Smooth muscle cell (in vitro differentiated cells): ENCODE data around the gene KLRF2. TPM values are rescaled to one million over a fixed set of nuclear protein-coding genes. Genes with fewer than 3 reads are reported as not detected.

Experiments used
- DNase-seq: peaks from one replicate; lab custom pipeline; 2025; ENCODE audit not compliant: unreplicated experiment; lab: John Stamatoyannopoulos, UW
- H2AFZ ChIP-seq: fragments of 200-600 bp; sonication (generic); 2 replicates; pipeline ENCODE4 v1.6.0; 2016; ENCODE audit warnings: antibody characterized with exemption, low read depth, mild to moderate bottlenecking
- H3F3A ChIP-seq: fragments of 200-600 bp; sonication (generic); 2 replicates; pipeline ENCODE4 v1.6.0; 2017; ENCODE audit warnings: antibody characterized with exemption, low read depth
- H3K27ac ChIP-seq: fragments of 200-600 bp; sonication (generic); 2 replicates; pipeline ENCODE4 v1.5.1; 2016; ENCODE audit warnings: low read depth, mild to moderate bottlenecking
- H3K27me3 ChIP-seq: fragments of 200-600 bp; sonication (generic); 2 replicates; pipeline ENCODE4 v1.6.1; 2016; ENCODE audit warnings: low read depth, mild to moderate bottlenecking
- H3K36me3 ChIP-seq: fragments of 200-600 bp; sonication (generic); 2 replicates; pipeline ENCODE4 v1.5.1; 2016; ENCODE audit warnings: low read depth
- H3K4me1 ChIP-seq: fragments of 200-600 bp; sonication (generic); 2 replicates; pipeline ENCODE4 v1.5.1; 2016; ENCODE audit warnings: low read depth
- H3K4me2 ChIP-seq: fragments of 200-600 bp; sonication (generic); 2 replicates; pipeline ENCODE4 v1.6.0; 2016; ENCODE audit warnings: mild to moderate bottlenecking
- H3K4me3 ChIP-seq: fragments of 200-600 bp; sonication (generic); 2 replicates; pipeline ENCODE4 v1.5.1; 2016; ENCODE audit warnings: mild to moderate bottlenecking
- H3K79me2 ChIP-seq: fragments of 200-600 bp; sonication (generic); 2 replicates; pipeline ENCODE4 v1.6.0; 2016; ENCODE audit warnings: low read depth, mild to moderate bottlenecking
- H3K9ac ChIP-seq: fragments of 200-600 bp; sonication (generic); 2 replicates; pipeline ENCODE4 v1.6.0; 2016; ENCODE audit warnings: low read depth
- H3K9me3 ChIP-seq: fragments of 200-600 bp; sonication (generic); replicated peaks from 2 replicates; pipeline ENCODE4 v1.5.1; 2016; ENCODE audit warnings: low read depth
- H4K20me1 ChIP-seq: fragments of 200-600 bp; sonication (generic); 2 replicates; pipeline ENCODE4 v1.6.0; 2016; ENCODE audit warnings: low read depth
- WGBS: methylation state at CpG from one replicate; pipeline ENCODE4 v1.1.7; 2016; ENCODE audit warnings: low lambda C conversion rate; 5-methylcytosine and 5-hydroxymethylcytosine counted together
- polyA plus RNA-seq: library from polyadenylated mRNA; unstranded; fragments of >200 nt; fragmentation: Nextera tagmentation; extraction: Ambion mirVana; gene quantifications from 2 replicates; pipeline ENCODE4 v1.2.1, GENCODE V29; 2016
- total RNA-seq: library from RNA; depleted of rRNA; stranded (reverse); fragments of >200 nt; gene quantifications from 2 replicates; pipeline ENCODE4 v1.2.3, GENCODE V29; 2014
- TF ChIP-seq, protein P1 (sequence below): fragments of 200-600 bp; sonication (generic); IDR thresholded peaks from 2 replicates; pipeline ENCODE4 v1.5.1; 2017; ENCODE audit warnings: borderline replicate concordance, mild to moderate bottlenecking, antibody characterized with exemption; ENCODE audit not compliant: insufficient read depth, poor library complexity, severe bottlenecking

KLRF2 gene
- total and polyA plus RNA-seq, 2 experiments from 2014 or later: not detected

DNA sequence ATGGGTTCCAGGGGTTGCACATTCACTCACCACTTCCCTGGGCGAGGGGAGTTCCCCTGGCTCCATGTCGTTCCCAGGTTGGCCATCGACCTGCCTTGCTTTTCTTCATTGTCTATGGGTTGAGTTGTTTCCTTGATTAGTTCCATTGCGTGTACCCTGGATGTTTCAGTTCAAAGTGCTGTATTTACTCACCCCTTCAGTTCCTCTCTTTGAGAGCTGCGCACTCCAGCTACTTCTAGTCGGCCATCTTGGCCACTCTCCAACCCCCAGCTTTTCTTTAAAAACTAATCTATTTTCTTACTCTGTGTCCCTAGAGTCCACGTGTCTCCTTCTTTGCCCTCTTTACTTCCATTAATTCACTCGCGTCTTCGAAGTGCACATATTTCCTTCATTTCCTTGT is 39.2 kb downstream of the KLRF2 start:
- Histone ChIP-seq H3K4me3 (no peak overlapping the region), H2AFZ (no peak overlapping the region), H3K36me3 (no peaks in the 10 kb centered on the region), H4K20me1 (no peaks in the 10 kb centered on the region), H3F3A (no peaks in the 10 kb centered on the region), H3K79me2 (no peaks in the 10 kb centered on the region), H3K4me2 (no peak overlapping the region), H3K9me3 (no peaks in the 10 kb centered on the region), H3K27me3 (no peaks in the 10 kb centered on the region), H3K27ac (no peak overlapping the region), H3K9ac (no peak overlapping the region), H3K4me1 (no peaks in the 10 kb centered on the region)
- TF ChIP-seq, protein P1, sequence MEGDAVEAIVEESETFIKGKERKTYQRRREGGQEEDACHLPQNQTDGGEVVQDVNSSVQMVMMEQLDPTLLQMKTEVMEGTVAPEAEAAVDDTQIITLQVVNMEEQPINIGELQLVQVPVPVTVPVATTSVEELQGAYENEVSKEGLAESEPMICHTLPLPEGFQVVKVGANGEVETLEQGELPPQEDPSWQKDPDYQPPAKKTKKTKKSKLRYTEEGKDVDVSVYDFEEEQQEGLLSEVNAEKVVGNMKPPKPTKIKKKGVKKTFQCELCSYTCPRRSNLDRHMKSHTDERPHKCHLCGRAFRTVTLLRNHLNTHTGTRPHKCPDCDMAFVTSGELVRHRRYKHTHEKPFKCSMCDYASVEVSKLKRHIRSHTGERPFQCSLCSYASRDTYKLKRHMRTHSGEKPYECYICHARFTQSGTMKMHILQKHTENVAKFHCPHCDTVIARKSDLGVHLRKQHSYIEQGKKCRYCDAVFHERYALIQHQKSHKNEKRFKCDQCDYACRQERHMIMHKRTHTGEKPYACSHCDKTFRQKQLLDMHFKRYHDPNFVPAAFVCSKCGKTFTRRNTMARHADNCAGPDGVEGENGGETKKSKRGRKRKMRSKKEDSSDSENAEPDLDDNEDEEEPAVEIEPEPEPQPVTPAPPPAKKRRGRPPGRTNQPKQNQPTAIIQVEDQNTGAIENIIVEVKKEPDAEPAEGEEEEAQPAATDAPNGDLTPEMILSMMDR: no peak
- 94% methylated on average over 10 of the region's 10 CpGs for WGBS
- no peak for DNase-seq

DNA sequence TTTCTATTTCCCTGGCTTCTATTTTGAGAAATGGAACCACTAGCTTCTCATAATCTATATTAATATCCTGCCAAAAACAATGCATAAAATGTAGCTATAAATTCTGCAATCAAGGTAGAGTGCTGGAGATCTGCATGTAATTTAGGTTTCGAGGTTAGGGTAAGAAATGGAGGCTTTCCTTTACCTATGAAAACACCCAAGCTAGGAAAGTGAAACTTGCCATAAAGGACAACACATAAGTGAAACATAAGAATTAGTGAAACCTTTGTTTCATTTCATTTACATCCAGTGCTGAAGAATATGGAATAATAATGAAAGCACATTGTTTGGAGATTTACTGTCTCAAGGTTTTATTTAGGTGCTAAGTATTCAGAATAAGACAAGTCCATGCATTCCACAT is 41.1 kb downstream of the KLRF2 start:
- no peaks in the 10 kb centered on the region for H3K9me3 ChIP-seq

DNA sequence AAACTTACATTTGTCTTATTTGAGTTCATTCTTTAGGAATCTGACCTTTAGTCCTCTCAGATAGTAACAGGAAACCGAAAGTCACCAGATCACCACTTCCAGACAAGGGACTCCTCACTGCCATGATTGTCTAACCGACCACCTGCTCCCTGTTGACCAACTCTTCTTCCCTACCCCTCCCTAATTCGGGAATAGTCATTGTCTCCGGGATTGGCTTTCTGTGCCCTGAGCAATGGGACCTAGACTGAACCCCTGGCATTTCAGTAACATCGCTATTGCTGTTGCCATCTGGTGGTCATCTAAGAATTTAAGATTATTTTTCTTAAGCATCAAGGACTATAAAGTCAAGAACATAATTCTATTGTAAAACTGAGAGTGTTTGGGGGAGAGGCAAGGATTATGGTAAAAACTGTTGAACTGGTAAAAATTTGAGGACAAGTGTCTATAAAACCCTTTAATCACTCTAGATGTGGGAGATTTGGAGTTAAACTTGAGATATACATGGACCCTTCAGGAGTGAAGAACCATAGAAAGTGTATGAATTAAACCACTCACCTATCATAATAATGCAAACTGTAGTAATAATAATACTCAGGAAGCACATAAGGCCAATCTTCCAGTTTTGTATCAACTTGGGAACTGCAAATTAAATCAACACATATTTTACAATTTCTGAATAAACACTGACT is 44.6 kb downstream of the KLRF2 start:
- Histone ChIP-seq H4K20me1 (no peaks in the 10 kb centered on the region), H2AFZ (peak overlapping the region; percentile 92), H3K79me2 (no peaks in the 10 kb centered on the region), H3K4me1 (no peaks in the 10 kb centered on the region), H3F3A (no peaks in the 10 kb centered on the region), H3K9ac (no peak overlapping the region), H3K36me3 (no peaks in the 10 kb centered on the region), H3K4me2 (peak overlapping the region; percentile 84), H3K9me3 (no peaks in the 10 kb centered on the region), H3K27ac (no peak overlapping the region), H3K27me3 (no peaks in the 10 kb centered on the region), H3K4me3 (peak overlapping the region; percentile 38)
- TF ChIP-seq, protein P1: peak; percentile 53
- WGBS: 27% methylated on average over 5 of the region's 5 CpGs
- no peak for DNase-seq

More for the DNA sequence above, 41.1 kb downstream of the KLRF2 start:
- Histone ChIP-seq H3K79me2 (no peaks in the 10 kb centered on the region), H3K27ac (no peak overlapping the region), H4K20me1 (no peaks in the 10 kb centered on the region), H3K36me3 (no peaks in the 10 kb centered on the region), H3K4me3 (no peak overlapping the region), H2AFZ (no peak overlapping the region), H3K27me3 (no peaks in the 10 kb centered on the region), H3K4me1 (no peaks in the 10 kb centered on the region), H3K9ac (no peak overlapping the region), H3F3A (no peaks in the 10 kb centered on the region), H3K4me2 (no peak overlapping the region)
- TF ChIP-seq, protein P1: no peak
- DNase-seq: no peak
- 93% methylated on average over 1 of the region's 1 CpG for WGBS

DNA sequence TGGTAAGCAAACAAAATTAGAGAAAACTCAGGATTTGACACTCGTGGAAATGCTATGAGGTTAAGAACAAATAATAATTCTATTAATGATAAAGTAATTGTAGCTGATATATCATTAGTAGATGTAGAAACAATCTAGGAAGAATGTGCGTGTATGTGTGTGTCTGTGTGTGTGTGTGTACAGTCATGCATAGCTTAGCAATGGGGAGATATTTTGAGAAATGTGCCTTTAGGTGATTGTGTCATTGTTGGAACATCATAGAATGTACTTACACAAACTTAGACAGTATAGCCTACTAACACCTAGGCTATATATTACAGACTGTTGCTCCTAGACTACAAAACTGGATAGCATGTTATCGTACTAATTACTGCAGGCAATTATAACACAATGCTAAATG is 45.6 kb downstream of the KLRF2 start:
- Histone ChIP-seq H3K79me2 (no peaks in the 10 kb centered on the region), H3K9me3 (no peaks in the 10 kb centered on the region), H3K4me2 (no peak overlapping the region), H3F3A (no peaks in the 10 kb centered on the region), H3K27me3 (no peaks in the 10 kb centered on the region), H4K20me1 (no peaks in the 10 kb centered on the region), H3K4me1 (no peaks in the 10 kb centered on the region), H3K9ac (no peak overlapping the region), H3K4me3 (no peak overlapping the region), H2AFZ (no peak overlapping the region), H3K27ac (no peak overlapping the region), H3K36me3 (no peaks in the 10 kb centered on the region)
- DNase-seq: no peak
- WGBS: 88% methylated on average over 3 of the region's 3 CpGs
- TF ChIP-seq, protein P1: no peak
